K562 (cell line): Measurements from ENCODE around the gene CALR3. TPM values are rescaled to one million over a fixed set of nuclear protein-coding genes. Genes with fewer than 3 reads are reported as not detected.

Experiments used
- ATAC-seq: fragments of 200-7000 bp; cut with Tn5 transposase; 3 replicates; pipeline ENCODE4 v1.9.1; 2020; ENCODE audit warnings: moderate library complexity
- BruUV-seq: library from RNA; stranded (reverse); fragments of 400-500 nt; replicated peaks from 2 replicates; lab custom pipeline; 2021; lab: Mats Ljungman, UMichigan
- CTCF ChIA-PET: fragments of 300-600 bp; formaldehyde crosslinking; extraction: SDS; loops from one replicate; lab custom pipeline; 2021; ENCODE audit warnings: low intra/inter-chr PET ratio; lab: Yijun Ruan, JAX
- POLR2A ChIA-PET: fragments of 300-600, 350-650 bp; sonication (Branson Sonifier 250); formaldehyde crosslinking; extraction: SDS; loops from one replicate; lab custom pipeline; 2021; ENCODE audit warnings: antibody characterized with exemption, inconsistent platforms; lab: Yijun Ruan, JAX
- DNase-seq, 4 experiments: peaks; one replicate each; pipeline versions ENCODE4 v3.0.0 to v3.0.0-alpha.2; 2011 to 2018; ENCODE audit warnings: low spot score in 3 of 4, mixed read lengths in 3 of 4; ENCODE audit errors: extremely low read depth in 1 of 4
- FAIRE-seq: peaks from 2 replicates; lab custom pipeline; 2011; peaks lifted over from hg19 to GRCh38; lab: Jason Lieb, UNC
- H2AFZ ChIP-seq: 2 replicates; pipeline ENCODE4 v1.6.0; 2011; ENCODE audit warnings: low read depth, low read length, control low read depth, inconsistent platforms
- H3K27ac ChIP-seq: fragments of 200-600 bp; 3 replicates; pipeline ENCODE4 v1.8.0; 2011; ENCODE audit warnings: low read depth, mild to moderate bottlenecking, control low read depth, inconsistent platforms, low read length, moderate library complexity, mixed read lengths; ENCODE audit errors: extremely low read depth
- H3K27me3 ChIP-seq, 2 experiments: fragments of 300-600 bp in 1 of 2; 2 replicates in 1 of 2; 3 replicates in 1 of 2; pipeline versions ENCODE4 v1.6.0 to v1.8.0; 2011; ENCODE audit warnings: inconsistent platforms in 2 of 2, low read length in 2 of 2, mild to moderate bottlenecking in 1 of 2, mixed read lengths in 1 of 2, moderate library complexity in 1 of 2; ENCODE audit not compliant: control insufficient read depth in 2 of 2, insufficient read depth in 2 of 2
- H3K36me3 ChIP-seq: fragments of 300-600 bp; 3 replicates; pipeline ENCODE4 v1.8.0; 2011; ENCODE audit warnings: mild to moderate bottlenecking, low read length, inconsistent platforms; ENCODE audit not compliant: control insufficient read depth, insufficient read depth
- H3K4me1 ChIP-seq, 2 experiments: fragments of 200-600 bp in 1 of 2; replicated peaks in 1 of 2; 2 replicates in 1 of 2; 3 replicates in 1 of 2; pipeline versions ENCODE4 v1.5.1 to v1.8.0; 2011; ENCODE audit warnings: inconsistent platforms in 2 of 2, low read length in 2 of 2, mild to moderate bottlenecking in 1 of 2, mixed read lengths in 1 of 2, moderate library complexity in 1 of 2; ENCODE audit not compliant: control insufficient read depth in 2 of 2, insufficient read depth in 2 of 2
- H3K4me2 ChIP-seq: 2 replicates; pipeline ENCODE4 v1.6.1; 2011; ENCODE audit warnings: low read length, control low read depth, inconsistent platforms, mixed read lengths; ENCODE audit not compliant: insufficient read depth
- H3K4me3 ChIP-seq: fragments of 200-600 bp; sonication (generic), shearing (Covaris generic); 2 replicates; pipeline ENCODE4 v1.5.1; 2016; ENCODE audit warnings: control low read depth, inconsistent platforms
- H3K79me2 ChIP-seq: fragments of 200-600 bp; 3 replicates; pipeline ENCODE4 v1.8.0; 2011; ENCODE audit warnings: low read length, inconsistent platforms; ENCODE audit not compliant: control insufficient read depth, insufficient read depth
- H3K9ac ChIP-seq, 2 experiments: 2 replicates each; pipeline versions ENCODE4 v1.6.0 to v1.6.1; 2011; ENCODE audit warnings: low read depth in 2 of 2, low read length in 2 of 2, control low read depth in 1 of 2, inconsistent platforms in 1 of 2, mild to moderate bottlenecking in 1 of 2, mixed read lengths in 1 of 2; ENCODE audit not compliant: insufficient read depth in 1 of 2
- H3K9me1 ChIP-seq: one replicate; pipeline ENCODE4 v1.6.0; 2011; ENCODE audit warnings: inconsistent platforms, mild to moderate bottlenecking, low read length, moderate library complexity; ENCODE audit not compliant: control insufficient read depth, insufficient read depth
- H3K9me3 ChIP-seq: replicated peaks from 2 replicates; pipeline ENCODE4 v1.5.1; 2011; ENCODE audit warnings: low read depth, low read length, inconsistent platforms; ENCODE audit not compliant: control insufficient read depth, insufficient read depth
- H4K20me1 ChIP-seq: replicated peaks from 2 replicates; pipeline ENCODE4 v1.6.1; 2011; ENCODE audit warnings: low read length, inconsistent platforms, mixed read lengths; ENCODE audit not compliant: control insufficient read depth, insufficient read depth
- CREM ChIP-seq: IDR thresholded peaks from 2 replicates; pipeline ENCODE4 v1.6.1; 2014; ENCODE audit warnings: antibody characterized with exemption, low read depth
- HNRNPUL1 ChIP-seq: fragments of 200-400 bp; formaldehyde crosslinking; IDR thresholded peaks from 2 replicates; pipeline ENCODE4 v1.6.1; 2017; ENCODE audit warnings: low read length
- PPARD ChIP-seq: fragments of 250-450 bp; sonication (Bioruptor Pico); IDR thresholded peaks from 2 replicates; pipeline ENCODE4 v1.8.0; 2022; ENCODE audit warnings: inconsistent platforms, mild to moderate bottlenecking, moderate library complexity
- RCOR1 ChIP-seq, 2 experiments: IDR thresholded peaks; 2 replicates each; pipeline ENCODE4 v1.6.1; 2012; ENCODE audit warnings: low read depth in 2 of 2, low read length in 2 of 2, borderline replicate concordance in 1 of 2, improper control_type of control experiment in 1 of 2
- SMAD4 ChIP-seq: fragments of 250-450 bp; sonication (Bioruptor Pico); conservative IDR thresholded peaks from 2 replicates; pipeline ENCODE4 v1.8.0; 2021; ENCODE audit warnings: inconsistent platforms, mild to moderate bottlenecking, moderate library complexity
- ZNF232 ChIP-seq: sonication (generic); formaldehyde crosslinking; IDR thresholded peaks from 2 replicates; pipeline ENCODE4 v1.8.0; 2022; ENCODE audit warnings: mild to moderate bottlenecking, missing genetic modification reagents
- ZNF347 ChIP-seq: fragments of 450-650 bp; formaldehyde crosslinking; IDR thresholded peaks from 2 replicates; pipeline ENCODE4 v1.4.0; 2020; ENCODE audit warnings: low read depth, mild to moderate bottlenecking, moderate library complexity
- WGBS: fragments of 100-300 bp; shearing (Covaris generic); methylation state at CpG from one replicate; pipeline ENCODE4 v1.1.6; 2016; ENCODE audit warnings: low coverage, mixed read lengths; ENCODE audit not compliant: insufficient coverage; ENCODE audit errors: missing lambda C conversion rate; 5-methylcytosine and 5-hydroxymethylcytosine counted together
- in situ Hi-C: fragments of 300-500 bp; cut with MboI; formaldehyde crosslinking; loops from 4 replicates; pipeline ENCODE4 v1.15.0; 2018; ENCODE audit warnings: inconsistent platforms, mixed read lengths
- intact Hi-C: fragments of 100-400 bp; cut with micrococcal nuclease; formaldehyde crosslinking; loops from 2 replicates; pipeline ENCODE4 v1.14.2; 2022
- polyA plus RNA-seq, 8 experiments: library from polyadenylated mRNA; depleted of rRNA in 4 of 8; stranded (reverse) in 5 of 8; unstranded in 3 of 8; fragments of >200 nt; fragmentation: Nextera tagmentation in 2 of 8; fragmentation: Illumina TruSeq in 1 of 8; extraction: Ambion mirVana in 2 of 8; extraction: Trizol in 1 of 8; gene quantifications; 2 replicates each; pipeline versions ENCODE4 v1.2.1 to v1.2.3, GENCODE V29; 2011 to 2014; ENCODE audit warnings: inconsistent platforms in 1 of 8, missing spikeins in 1 of 8
- total RNA-seq, 7 experiments: library from RNA; depleted of rRNA in 6 of 7; stranded (reverse); fragments of >200 nt in 6 of 7; fragmentation: Illumina TruSeq in 2 of 7; extraction: Trizol in 2 of 7; gene quantifications; 2 replicates each; pipeline versions ENCODE4 v1.2.1 to v1.2.3, GENCODE V29; 2011 to 2021; ENCODE audit warnings: low replicate concordance in 1 of 7
- TF ChIP-seq, protein P1 (sequence below): fragments of 450-650 bp; IDR thresholded peaks from 2 replicates; pipeline ENCODE4 v1.6.1; 2016; ENCODE audit warnings: borderline replicate concordance
- TF ChIP-seq, protein P2 (sequence below): sonication (generic); formaldehyde crosslinking; IDR thresholded peaks from 2 replicates; pipeline ENCODE4 v1.8.0; 2022; ENCODE audit warnings: mild to moderate bottlenecking, low read depth, missing genetic modification reagents
- TF ChIP-seq, protein P3 (sequence below): fragments of 250-450 bp; sonication (Bioruptor Pico); IDR thresholded peaks from 2 replicates; pipeline ENCODE4 v1.8.0; 2021; ENCODE audit warnings: moderate library complexity, mild to moderate bottlenecking, inconsistent platforms

Gene CALR3
- total and polyA plus RNA-seq, 9 of the 15 experiments (the other 6 are each of a cell fraction or from before 2014, with no cell fraction given), result 0.15 to 0.41 (median 0.22) TPM; not detected in 4

DNA sequence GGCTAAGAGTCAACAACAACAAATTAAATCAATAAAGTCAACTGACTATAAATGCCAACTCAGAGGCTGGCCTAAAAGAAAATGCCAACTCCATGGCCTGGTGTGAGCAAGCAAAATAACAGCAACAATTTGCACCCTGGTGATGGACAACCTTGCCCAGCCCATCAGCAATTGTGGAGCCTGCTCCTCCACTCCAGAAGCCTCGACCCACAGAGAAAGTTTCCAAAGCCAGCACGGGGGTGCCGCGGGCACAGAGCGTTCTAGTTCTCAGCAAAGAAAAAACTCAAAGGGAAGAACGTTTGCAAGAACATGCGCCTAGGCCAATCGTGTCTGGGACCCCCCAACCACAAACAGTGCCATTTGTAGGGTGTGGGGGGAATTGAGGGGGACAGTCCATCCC, 35.5 kb downstream of the CALR3 start:
- H3K9ac ChIP-seq, result no peak overlapping the region
- BruUV-seq, result no TSS peak
- TF ChIP-seq ZNF347 (CRISPR knock-in tag) (no peak), SMAD4 (CRISPR knock-in tag) (no peak), ZNF232 (no peak), CREM (no peak), PPARD (CRISPR knock-in tag) (no peak), HNRNPUL1 (no peak), RCOR1 (IDR thresholded peaks at IDR 0.05; ENCODE audit: borderline replicate concordance in 1 of 2, low read depth in 2 of 2, low read length in 2 of 2) (no peak)
- TF ChIP-seq, protein P1, sequence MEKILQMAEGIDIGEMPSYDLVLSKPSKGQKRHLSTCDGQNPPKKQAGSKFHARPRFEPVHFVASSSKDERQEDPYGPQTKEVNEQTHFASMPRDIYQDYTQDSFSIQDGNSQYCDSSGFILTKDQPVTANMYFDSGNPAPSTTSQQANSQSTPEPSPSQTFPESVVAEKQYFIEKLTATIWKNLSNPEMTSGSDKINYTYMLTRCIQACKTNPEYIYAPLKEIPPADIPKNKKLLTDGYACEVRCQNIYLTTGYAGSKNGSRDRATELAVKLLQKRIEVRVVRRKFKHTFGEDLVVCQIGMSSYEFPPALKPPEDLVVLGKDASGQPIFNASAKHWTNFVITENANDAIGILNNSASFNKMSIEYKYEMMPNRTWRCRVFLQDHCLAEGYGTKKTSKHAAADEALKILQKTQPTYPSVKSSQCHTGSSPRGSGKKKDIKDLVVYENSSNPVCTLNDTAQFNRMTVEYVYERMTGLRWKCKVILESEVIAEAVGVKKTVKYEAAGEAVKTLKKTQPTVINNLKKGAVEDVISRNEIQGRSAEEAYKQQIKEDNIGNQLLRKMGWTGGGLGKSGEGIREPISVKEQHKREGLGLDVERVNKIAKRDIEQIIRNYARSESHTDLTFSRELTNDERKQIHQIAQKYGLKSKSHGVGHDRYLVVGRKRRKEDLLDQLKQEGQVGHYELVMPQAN, result no peak
- TF ChIP-seq, protein P2, sequence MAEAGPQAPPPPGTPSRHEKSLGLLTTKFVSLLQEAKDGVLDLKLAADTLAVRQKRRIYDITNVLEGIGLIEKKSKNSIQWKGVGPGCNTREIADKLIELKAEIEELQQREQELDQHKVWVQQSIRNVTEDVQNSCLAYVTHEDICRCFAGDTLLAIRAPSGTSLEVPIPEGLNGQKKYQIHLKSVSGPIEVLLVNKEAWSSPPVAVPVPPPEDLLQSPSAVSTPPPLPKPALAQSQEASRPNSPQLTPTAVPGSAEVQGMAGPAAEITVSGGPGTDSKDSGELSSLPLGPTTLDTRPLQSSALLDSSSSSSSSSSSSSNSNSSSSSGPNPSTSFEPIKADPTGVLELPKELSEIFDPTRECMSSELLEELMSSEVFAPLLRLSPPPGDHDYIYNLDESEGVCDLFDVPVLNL (CRISPR knock-in tag), result no peak
- TF ChIP-seq, protein P3, sequence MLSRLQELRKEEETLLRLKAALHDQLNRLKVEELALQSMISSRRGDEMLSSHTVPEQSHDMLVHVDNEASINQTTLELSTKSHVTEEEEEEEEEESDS (CRISPR knock-in tag), result no peak
- TF ChIP-seq, all 486 proteins: peak for 0
- intact Hi-C loops, result no loop called here
- Histone ChIP-seq H3K79me2 (peaks cover 82% of the 10 kb centered on the region), H3K9me3 (no peaks in the 10 kb centered on the region), H3K4me1 (peaks cover 12 to 33% of the 10 kb centered on the region in 2 experiments; a peak in 4 of 5 replicates), H4K20me1 (peaks cover 59% of the 10 kb centered on the region), H3K27me3 (no peaks in the 10 kb centered on the region), H3K4me3 (no peak overlapping the region), H3K9me1 (peaks cover 5% of the 10 kb centered on the region), H2AFZ (no peak overlapping the region), H3K27ac (no peak overlapping the region), H3K36me3 (peaks cover 4% of the 10 kb centered on the region; the same call in 1 of the 3 replicates), H3K4me2 (no peak overlapping the region)
- POLR2A ChIA-PET, result interaction anchor here (1.0 to 1.3 kb wide), 2 partner anchors 10 to 13 kb away, joined by 3 to 6 read pairs; no protein-coding TSS in a partner anchor
- WGBS, result 79% methylated on average over 8 of the region's 8 CpGs
- ATAC-seq, result no peak
- FAIRE-seq, result no peak
- in situ Hi-C loops, result no loop called here
- CTCF ChIA-PET, result no interaction called here
- DNase-seq, result no peak
